Smooth muscle cell (in vitro differentiated cells): ENCODE results near the gene FAM50B. TPM values are rescaled to one million over a fixed set of nuclear protein-coding genes. Genes with fewer than 3 reads are reported as not detected.
"Not testable (repeated sequence)": the region's sequence is repeated elsewhere in the genome, so short reads cannot be mapped to it uniquely, and the experiment has no call there.

Source experiments
- DNase-seq: peaks from one replicate; lab custom pipeline; 2025; ENCODE audit not compliant: unreplicated experiment; lab: John Stamatoyannopoulos, UW
- H2AFZ ChIP-seq: fragments of 200-600 bp; sonication (generic); 2 replicates; pipeline ENCODE4 v1.6.0; 2016; ENCODE audit warnings: antibody characterized with exemption, low read depth, mild to moderate bottlenecking
- H3F3A ChIP-seq: fragments of 200-600 bp; sonication (generic); 2 replicates; pipeline ENCODE4 v1.6.0; 2017; ENCODE audit warnings: antibody characterized with exemption, low read depth
- H3K27ac ChIP-seq: fragments of 200-600 bp; sonication (generic); 2 replicates; pipeline ENCODE4 v1.5.1; 2016; ENCODE audit warnings: low read depth, mild to moderate bottlenecking
- H3K27me3 ChIP-seq: fragments of 200-600 bp; sonication (generic); 2 replicates; pipeline ENCODE4 v1.6.1; 2016; ENCODE audit warnings: low read depth, mild to moderate bottlenecking
- H3K36me3 ChIP-seq: fragments of 200-600 bp; sonication (generic); 2 replicates; pipeline ENCODE4 v1.5.1; 2016; ENCODE audit warnings: low read depth
- H3K4me1 ChIP-seq: fragments of 200-600 bp; sonication (generic); 2 replicates; pipeline ENCODE4 v1.5.1; 2016; ENCODE audit warnings: low read depth
- H3K4me2 ChIP-seq: fragments of 200-600 bp; sonication (generic); 2 replicates; pipeline ENCODE4 v1.6.0; 2016; ENCODE audit warnings: mild to moderate bottlenecking
- H3K4me3 ChIP-seq: fragments of 200-600 bp; sonication (generic); 2 replicates; pipeline ENCODE4 v1.5.1; 2016; ENCODE audit warnings: mild to moderate bottlenecking
- H3K79me2 ChIP-seq: fragments of 200-600 bp; sonication (generic); 2 replicates; pipeline ENCODE4 v1.6.0; 2016; ENCODE audit warnings: low read depth, mild to moderate bottlenecking
- H3K9ac ChIP-seq: fragments of 200-600 bp; sonication (generic); 2 replicates; pipeline ENCODE4 v1.6.0; 2016; ENCODE audit warnings: low read depth
- H3K9me3 ChIP-seq: fragments of 200-600 bp; sonication (generic); replicated peaks from 2 replicates; pipeline ENCODE4 v1.5.1; 2016; ENCODE audit warnings: low read depth
- H4K20me1 ChIP-seq: fragments of 200-600 bp; sonication (generic); 2 replicates; pipeline ENCODE4 v1.6.0; 2016; ENCODE audit warnings: low read depth
- CTCF ChIP-seq: fragments of 200-600 bp; sonication (generic); IDR thresholded peaks from 2 replicates; pipeline ENCODE4 v1.5.1; 2017; ENCODE audit warnings: borderline replicate concordance, mild to moderate bottlenecking, antibody characterized with exemption; ENCODE audit not compliant: insufficient read depth, poor library complexity, severe bottlenecking
- WGBS: methylation state at CpG from one replicate; pipeline ENCODE4 v1.1.7; 2016; ENCODE audit warnings: low lambda C conversion rate; 5-methylcytosine and 5-hydroxymethylcytosine counted together
- polyA plus RNA-seq: library from polyadenylated mRNA; unstranded; fragments of >200 nt; fragmentation: Nextera tagmentation; extraction: Ambion mirVana; gene quantifications from 2 replicates; pipeline ENCODE4 v1.2.1, GENCODE V29; 2016
- total RNA-seq: library from RNA; depleted of rRNA; stranded (reverse); fragments of >200 nt; gene quantifications from 2 replicates; pipeline ENCODE4 v1.2.3, GENCODE V29; 2014

Gene FAM50B
- total and polyA plus RNA-seq, 2 experiments from 2014 or later: 4.3 to 6.3 TPM

DNA sequence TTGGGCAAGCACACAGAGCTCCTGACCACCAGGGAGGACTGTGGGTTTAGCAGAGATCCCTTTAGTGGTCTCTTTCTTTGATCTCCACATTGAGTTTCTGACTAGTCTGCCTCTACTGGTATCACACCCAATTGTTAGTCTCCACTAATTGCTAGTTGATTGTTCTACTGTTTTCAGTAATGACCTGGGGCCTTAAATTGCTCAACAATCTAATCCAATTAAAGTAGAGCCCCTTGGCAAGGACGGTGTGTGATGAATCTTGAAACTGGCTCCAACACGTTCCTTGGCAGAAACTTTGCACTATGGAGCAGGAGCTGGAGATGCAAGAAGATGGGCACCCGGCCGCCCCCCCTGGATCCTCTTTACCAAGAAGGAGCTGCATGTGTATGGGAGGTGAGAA is 12.3 kb downstream of the FAM50B start:
- DNase-seq: no peak
- Histone ChIP-seq H3K9me3 (no peaks in the 10 kb centered on the region), H3F3A (no peaks in the 10 kb centered on the region), H3K27ac (no peak overlapping the region), H3K36me3 (no peaks in the 10 kb centered on the region), H3K4me3 (no peak overlapping the region), H2AFZ (no peak overlapping the region), H3K9ac (no peak overlapping the region), H3K79me2 (no peaks in the 10 kb centered on the region), H4K20me1 (no peaks in the 10 kb centered on the region), H3K4me2 (no peak overlapping the region), H3K4me1 (no peaks in the 10 kb centered on the region), H3K27me3 (no peaks in the 10 kb centered on the region)
- 88% methylated on average over 4 of the region's 4 CpGs for WGBS
- no peak for TF ChIP-seq CTCF

- no peak overlapping the region for H2AFZ ChIP-seq
- no peak for DNase-seq
- H3K9ac ChIP-seq: no peak overlapping the region
- no peaks in the 10 kb centered on the region for H3K9me3 ChIP-seq
- H3K27me3 ChIP-seq: no peaks in the 10 kb centered on the region
- no peaks in the 10 kb centered on the region for H3F3A ChIP-seq
- no peaks in the 10 kb centered on the region for H3K36me3 ChIP-seq
- H3K79me2 ChIP-seq: no peaks in the 10 kb centered on the region
- no peak overlapping the region for H3K27ac ChIP-seq
- TF ChIP-seq CTCF: no peak
- no peaks in the 10 kb centered on the region for H3K4me1 ChIP-seq
- no peaks in the 10 kb centered on the region for H4K20me1 ChIP-seq
- H3K4me2 ChIP-seq: no peak overlapping the region
- H3K4me3 ChIP-seq: no peak overlapping the region
- 69% methylated on average over 3 of the region's 3 CpGs for WGBS
Observed at GRCh38 chr6:3862038-3862437, 12.9 kb downstream of the FAM50B start.

GRCh38 chr6:3863322-3863721 is 14.1 kb downstream of the FAM50B start:
- not testable (repeated sequence) for H3K4me3 ChIP-seq, H3K79me2 ChIP-seq

GRCh38 chr6:3865463-3865862 is 16.3 kb downstream of the FAM50B start:
- H3K36me3 ChIP-seq: no peaks in the 10 kb centered on the region
- no peaks in the 10 kb centered on the region for H4K20me1 ChIP-seq
- H3K27me3 ChIP-seq: no peaks in the 10 kb centered on the region
- no peaks in the 10 kb centered on the region for H3F3A ChIP-seq
- no peak for TF ChIP-seq CTCF
- H3K4me2 ChIP-seq: no peak overlapping the region
- no peaks in the 10 kb centered on the region for H3K4me1 ChIP-seq
- 93% methylated on average over 3 of the region's 3 CpGs for WGBS
- H3K9me3 ChIP-seq: no peaks in the 10 kb centered on the region
- no peak for DNase-seq
- no peak overlapping the region for H3K27ac ChIP-seq
- no peak overlapping the region for H3K9ac ChIP-seq
- H3K4me3 ChIP-seq: no peak overlapping the region
- no peak overlapping the region for H2AFZ ChIP-seq
- H3K79me2 ChIP-seq: no peaks in the 10 kb centered on the region

More at GRCh38 chr6:3863322-3863721, 14.1 kb downstream of the FAM50B start:
- H3K4me1 ChIP-seq, H3F3A ChIP-seq, H3K4me2 ChIP-seq, H3K9me3 ChIP-seq, DNase-seq, H3K27ac ChIP-seq, H3K36me3 ChIP-seq, H3K27me3 ChIP-seq, H3K9ac ChIP-seq, H2AFZ ChIP-seq, H4K20me1 ChIP-seq: not testable (repeated sequence)
- whole genome bisulfite sequencing: 88% methylated on average over 2 of the region's 5 CpGs
